HCT116 (cell line): ENCODE results near the gene PRR14L. TPM values are rescaled to one million over a fixed set of nuclear protein-coding genes. Genes with fewer than 3 reads are reported as not detected.
"Not testable (repeated sequence)": the region's sequence is repeated elsewhere in the genome, so short reads cannot be mapped to it uniquely, and the experiment has no call there.

Source experiments
- ATAC-seq: fragments of 200-7000 bp; cut with Tn5 transposase; 2 replicates; pipeline ENCODE4 v1.9.1; 2020; ENCODE audit warnings: mild to moderate bottlenecking, moderate library complexity
- BruUV-seq: library from RNA; stranded (reverse); fragments of 400-500 nt; replicated peaks from 2 replicates; lab custom pipeline; 2021; lab: Mats Ljungman, UMichigan
- CTCF ChIA-PET: fragments of 300-600 bp; sonication (Branson Sonifier 250); formaldehyde crosslinking; loops from one replicate; lab custom pipeline; 2021; ENCODE audit warnings: antibody characterized with exemption; lab: Charles Lee
- POLR2A ChIA-PET: fragments of 300-600, 350-600 bp; sonication (Branson Sonifier 250); formaldehyde crosslinking; loops from one replicate; lab custom pipeline; 2021; ENCODE audit warnings: antibody characterized with exemption; lab: Charles Lee
- RAD21 ChIA-PET, 2 experiments: fragments of 300-600 bp; sonication (Branson Sonifier 250); formaldehyde crosslinking; loops; one replicate each; lab custom pipeline; 2023; ENCODE audit warnings: low total read pairs in 2 of 2; ENCODE audit not compliant: uncharacterized antibody in 2 of 2, unreplicated experiment in 2 of 2, low non-redundant PET in 1 of 2; lab: Charles Lee
- DNase-seq: peaks from one replicate; pipeline ENCODE4 v3.0.0-alpha.2; 2010; ENCODE audit warnings: low read depth, low spot score
- H2AFZ ChIP-seq: fragments of 200-600 bp; shearing (Covaris generic), sonication (generic); 2 replicates; pipeline ENCODE4 v1.6.1; 2017; ENCODE audit warnings: low read depth, mixed run types, mixed read lengths, antibody characterized with exemption, low read length; ENCODE audit not compliant: poor library complexity, severe bottlenecking
- H3K27ac ChIP-seq: 2 replicates; pipeline ENCODE4 v1.5.1; 2012; ENCODE audit warnings: low read depth, low read length
- H3K27me3 ChIP-seq: fragments of 200-600 bp; sonication (generic); 2 replicates; pipeline ENCODE4 v1.6.1; 2016; ENCODE audit warnings: mixed run types, low read length, mixed read lengths; ENCODE audit not compliant: insufficient read depth
- H3K36me3 ChIP-seq, 2 experiments: fragments of 200-500 bp in 1 of 2; fragments of 200-600 bp in 1 of 2; sonication (Bioruptor generic) in 1 of 2; sonication (generic) in 1 of 2; 2 replicates each; pipeline versions ENCODE4 v1.5.1 to v1.6.1; 2014 to 2016; ENCODE audit warnings: low read length in 2 of 2, inconsistent platforms in 1 of 2, mixed read lengths in 1 of 2, mixed run types in 1 of 2; ENCODE audit not compliant: insufficient read depth in 2 of 2, control insufficient read depth in 1 of 2
- H3K4me1 ChIP-seq, 2 experiments: fragments of 200-600 bp in 1 of 2; sonication (generic) in 1 of 2; 2 replicates each; pipeline versions ENCODE4 v1.5.1 to v1.6.1; 2012 to 2017; ENCODE audit warnings: low read length in 2 of 2, inconsistent platforms in 1 of 2, mild to moderate bottlenecking in 1 of 2, mixed read lengths in 1 of 2, mixed run types in 1 of 2, moderate library complexity in 1 of 2; ENCODE audit not compliant: insufficient read depth in 2 of 2, control insufficient read depth in 1 of 2
- H3K4me2 ChIP-seq: fragments of 200-600 bp; sonication (generic); 2 replicates; pipeline ENCODE4 v1.6.1; 2017; ENCODE audit warnings: mixed run types, low read length, mixed read lengths
- H3K4me3 ChIP-seq, 2 experiments: fragments of 200-600 bp in 1 of 2; sonication (generic) in 1 of 2; replicated peaks in 1 of 2; 2 replicates each; pipeline ENCODE4 v1.5.1; 2011 to 2016; ENCODE audit warnings: low read length in 2 of 2, control low read depth in 1 of 2, low read depth in 1 of 2, mild to moderate bottlenecking in 1 of 2, mixed read lengths in 1 of 2, mixed run types in 1 of 2
- H3K79me2 ChIP-seq: fragments of 200-600 bp; sonication (generic); 2 replicates; pipeline ENCODE4 v1.6.1; 2017; ENCODE audit warnings: mild to moderate bottlenecking, mixed run types, low read length, moderate library complexity, mixed read lengths; ENCODE audit not compliant: insufficient read depth
- H3K9ac ChIP-seq: fragments of 200-600 bp; sonication (generic); 2 replicates; pipeline ENCODE4 v1.6.1; 2016; ENCODE audit warnings: low read length, mixed read lengths
- H3K9me2 ChIP-seq: fragments of 200-600 bp; sonication (generic), shearing (Covaris generic); 2 replicates; pipeline ENCODE4 v1.6.1; 2017; ENCODE audit warnings: mixed run types, mild to moderate bottlenecking, moderate library complexity; ENCODE audit not compliant: insufficient read depth
- H3K9me3 ChIP-seq, 2 experiments: fragments of 200-500 bp in 1 of 2; fragments of 200-600 bp in 1 of 2; sonication (Bioruptor generic) in 1 of 2; sonication (generic) in 1 of 2; 2 replicates each; pipeline ENCODE4 v1.6.1; 2014 to 2017; ENCODE audit warnings: low read length in 2 of 2, mixed read lengths in 2 of 2, inconsistent platforms in 1 of 2, low read depth in 1 of 2, mild to moderate bottlenecking in 1 of 2, mixed run types in 1 of 2, moderate library complexity in 1 of 2; ENCODE audit not compliant: control insufficient read depth in 1 of 2, insufficient read depth in 1 of 2
- H4K20me1 ChIP-seq: fragments of 200-600 bp; sonication (generic), shearing (Covaris generic); 2 replicates; pipeline ENCODE4 v1.6.1; 2017; ENCODE audit warnings: mixed run types, mild to moderate bottlenecking, moderate library complexity; ENCODE audit not compliant: insufficient read depth
- CBX3 ChIP-seq: IDR thresholded peaks from 2 replicates; pipeline ENCODE4 v1.6.1; 2012; ENCODE audit warnings: low read depth
- EGR1 ChIP-seq: IDR thresholded peaks from 2 replicates; pipeline ENCODE4 v1.6.1; 2012; ENCODE audit warnings: low read depth
- EZH2 ChIP-seq: fragments of 200-600 bp; sonication (generic); IDR thresholded peaks from 2 replicates; pipeline ENCODE4 v1.6.1; 2017; ENCODE audit warnings: antibody characterized with exemption, mixed run types
- EZH2phosphoT487 ChIP-seq: fragments of 200-600 bp; IDR thresholded peaks from 2 replicates; pipeline ENCODE4 v1.6.1; 2018; ENCODE audit warnings: antibody characterized with exemption, borderline replicate concordance
- FOSL1 ChIP-seq: IDR thresholded peaks from 2 replicates; pipeline ENCODE4 v1.6.1; 2012; ENCODE audit warnings: low read depth
- MAX ChIP-seq: IDR thresholded peaks from 2 replicates; pipeline ENCODE4 v1.6.1; 2012
- POLR2AphosphoS5 ChIP-seq: IDR thresholded peaks from 2 replicates; pipeline ENCODE4 v1.6.1; 2011; ENCODE audit warnings: mild to moderate bottlenecking, low read depth, low read length, moderate library complexity
- RAD21 ChIP-seq: IDR thresholded peaks from 2 replicates; pipeline ENCODE4 v1.6.1; 2012; ENCODE audit warnings: low read depth, mild to moderate bottlenecking
- SIN3A ChIP-seq: IDR thresholded peaks from 2 replicates; pipeline ENCODE4 v1.6.1; 2012; ENCODE audit warnings: low read depth
- SP1 ChIP-seq: IDR thresholded peaks from 2 replicates; pipeline ENCODE4 v1.6.1; 2012; ENCODE audit warnings: low read depth
- YY1 ChIP-seq: IDR thresholded peaks from 2 replicates; pipeline ENCODE4 v1.6.1; 2011; ENCODE audit warnings: low read length, low read depth, moderate library complexity, mild to moderate bottlenecking; ENCODE audit not compliant: insufficient replicate concordance; ENCODE audit errors: extremely low read depth
- ZBTB33 ChIP-seq: IDR thresholded peaks from 2 replicates; pipeline ENCODE4 v1.6.1; 2011; ENCODE audit warnings: mild to moderate bottlenecking, low read length, moderate library complexity; ENCODE audit not compliant: insufficient replicate concordance; ENCODE audit errors: extremely low read depth
- ZFX ChIP-seq: fragments of 450-650 bp; IDR thresholded peaks from 2 replicates; pipeline ENCODE4 v1.6.1; 2017
- intact Hi-C: fragments of 100-400 bp; cut with micrococcal nuclease; formaldehyde crosslinking; loops from 2 replicates; pipeline ENCODE4 v1.10.0; 2022
- total RNA-seq: library from RNA; stranded (reverse); gene quantifications from one replicate; pipeline ENCODE4 v1.2.1, GENCODE V29; 2021; ENCODE audit not compliant: unreplicated experiment

PRR14L gene
- total RNA-seq, 1 experiment from 2014 or later: 61.5 TPM

GRCh38 chr22:31668849-31669248 is 81.1 kb downstream of the PRR14L start:
- ATAC-seq: not testable (repeated sequence)
- CTCF ChIA-PET: interaction anchor here (0.7 to 3.2 kb wide), 2 partner anchors 291 to 302 kb away, joined by 3 to 22 read pairs; no protein-coding TSS in a partner anchor
- H3K4me1 ChIP-seq: peaks cover 11 to 18% of the 10 kb centered on the region in 2 experiments

GRCh38 chr22:31662668-31663037 is 87.3 kb downstream of the PRR14L start:
- ChIA-PET RAD21 (interaction anchor here (0.5 to 2.0 kb wide), 5 partner anchors 16 to 308 kb away, joined by 3 to 12 read pairs (median 3); no protein-coding TSS in a partner anchor), POLR2A (interaction anchor here (0.6 to 2.2 kb wide), 16 partner anchors 9 to 308 kb away, joined by 3 to 16 read pairs (median 4); partner anchors contain the start of genes DEPDC5 and PRR14L), CTCF (interaction anchor here (0.6 to 7.2 kb wide), 6 partner anchors 14 to 418 kb away, joined by 3 to 143 read pairs (median 4); no protein-coding TSS in a partner anchor)
- Histone ChIP-seq H3K4me1 (peaks cover 19 to 51% of the 10 kb centered on the region in 2 experiments), H3K79me2 (peaks cover 44% of the 10 kb centered on the region), H3K9ac (peak overlapping the region; percentile 88), H3K36me3 (no peaks in the 10 kb centered on the region), H3K4me2 (peak overlapping the region; percentile 83), H3K9me2 (no peaks in the 10 kb centered on the region), H3K9me3 (no peaks in the 10 kb centered on the region), H4K20me1 (no peaks in the 10 kb centered on the region), H2AFZ (no peak overlapping the region), H3K27me3 (no peaks in the 10 kb centered on the region), H3K27ac (peak overlapping the region; percentile 88), H3K4me3 (peak overlapping the region; percentile 85 to 89)
- intact Hi-C loops: loop anchor here (2.0 to 10.0 kb wide), 2 partner anchors 166 to 392 kb away; no protein-coding TSS in a partner anchor
- no peak for TF ChIP-seq YY1
- no peak for TF ChIP-seq CBX3
- TF ChIP-seq FOSL1: no peak; the same call in 1 of the 2 replicates
- TF ChIP-seq SIN3A: no peak
- no peak for TF ChIP-seq ZFX
- no peak for TF ChIP-seq ZBTB33
- no peak for TF ChIP-seq POLR2AphosphoS5
- no peak for TF ChIP-seq EZH2phosphoT487
- no peak for TF ChIP-seq RAD21
- TF ChIP-seq SP1: no peak
- no peak for TF ChIP-seq EGR1
- TF ChIP-seq EZH2: no peak
- TF ChIP-seq MAX: no peak
- DNase-seq (no peak), ATAC-seq (no peak)
- TSS peak; percentile 98 for BruUV-seq

More at GRCh38 chr22:31668849-31669248, 81.1 kb downstream of the PRR14L start:
- BruUV-seq, H3K27ac ChIP-seq, H3K9ac ChIP-seq, H3K27me3 ChIP-seq, H2AFZ ChIP-seq, H3K9me3 ChIP-seq, H3K36me3 ChIP-seq, POLR2A ChIA-PET, DNase-seq, H3K9me2 ChIP-seq, H3K79me2 ChIP-seq, H3K4me3 ChIP-seq, RAD21 ChIA-PET, H3K4me2 ChIP-seq, H4K20me1 ChIP-seq: not testable (repeated sequence)
- intact Hi-C loops: loop anchor here (10.0 kb wide), 1 partner anchor 386 kb away; no protein-coding TSS in a partner anchor
